NCI-H187 treated with DMSO at 0.1 percent for 48 hours (cell line): Measurements from ENCODE around the gene RBX1.
"Not testable (repeated sequence)": the region's sequence is repeated elsewhere in the genome, so short reads cannot be mapped to it uniquely, and the experiment has no call there.

Experiments
- DNase-seq: peaks from one replicate; lab custom pipeline; 2025; lab: John Stamatoyannopoulos, UW

Gene RBX1

DNA sequence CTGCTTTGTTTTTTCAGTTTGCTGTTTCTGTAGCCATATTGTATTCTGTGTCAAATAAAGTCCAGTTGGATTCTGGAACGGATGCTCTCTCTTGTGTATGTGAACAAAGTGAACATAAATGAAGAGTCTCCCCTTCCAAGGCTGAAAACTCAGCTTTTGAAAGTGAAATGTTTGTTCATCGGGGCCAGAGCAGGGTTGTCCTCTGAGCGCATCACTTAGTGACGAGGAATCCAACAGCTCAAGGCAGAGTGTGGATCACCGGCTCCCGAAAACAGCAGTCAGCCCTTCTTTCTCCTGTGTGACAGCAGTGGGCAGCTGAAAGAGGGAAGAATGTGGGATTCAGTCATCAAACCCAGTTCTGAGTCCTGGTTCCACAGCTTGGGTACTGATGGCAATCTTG lies 21.4 kb downstream of the RBX1 start:
- DNase-seq: no peak

DNA sequence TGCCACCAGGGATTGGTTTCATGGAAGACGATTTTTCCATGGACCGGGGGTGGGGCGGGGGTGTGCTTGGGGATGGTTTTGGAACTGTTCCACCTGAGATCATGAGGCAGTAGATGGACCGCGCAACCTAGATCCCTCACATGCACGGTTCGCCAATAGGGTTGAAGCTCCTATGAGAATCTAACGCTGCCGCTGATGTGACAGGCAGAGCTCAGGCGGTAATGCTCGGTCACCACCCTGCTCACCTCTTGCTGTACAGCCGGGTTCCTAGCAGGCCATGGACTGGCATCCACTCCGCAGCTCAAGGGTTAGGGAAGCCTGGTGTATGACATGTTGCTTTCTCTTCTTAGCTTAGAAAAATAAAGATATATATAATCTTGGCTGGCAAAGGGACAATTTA lies 22.0 kb downstream of the RBX1 start:
- DNase-seq: no peak

DNA sequence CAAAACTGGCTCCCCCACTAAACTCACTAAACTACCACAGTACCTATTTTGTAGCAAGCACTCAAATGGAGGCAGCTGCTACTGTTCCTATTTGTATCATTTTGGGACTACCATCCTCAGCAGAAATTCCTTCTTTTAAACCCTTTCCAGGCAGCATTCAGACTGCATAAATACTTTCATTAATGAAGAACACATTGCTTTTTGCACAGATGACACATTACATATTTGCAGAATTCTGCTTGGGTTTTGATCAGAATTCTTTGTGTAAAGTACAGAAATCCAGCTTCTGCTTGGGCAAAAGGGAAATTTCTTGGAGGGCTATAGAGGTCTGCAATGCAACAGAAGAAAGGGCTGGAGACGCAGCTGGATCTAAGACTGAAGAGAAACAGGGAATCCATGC lies 24.2 kb downstream of the RBX1 start:
- no peak for DNase-seq

DNA sequence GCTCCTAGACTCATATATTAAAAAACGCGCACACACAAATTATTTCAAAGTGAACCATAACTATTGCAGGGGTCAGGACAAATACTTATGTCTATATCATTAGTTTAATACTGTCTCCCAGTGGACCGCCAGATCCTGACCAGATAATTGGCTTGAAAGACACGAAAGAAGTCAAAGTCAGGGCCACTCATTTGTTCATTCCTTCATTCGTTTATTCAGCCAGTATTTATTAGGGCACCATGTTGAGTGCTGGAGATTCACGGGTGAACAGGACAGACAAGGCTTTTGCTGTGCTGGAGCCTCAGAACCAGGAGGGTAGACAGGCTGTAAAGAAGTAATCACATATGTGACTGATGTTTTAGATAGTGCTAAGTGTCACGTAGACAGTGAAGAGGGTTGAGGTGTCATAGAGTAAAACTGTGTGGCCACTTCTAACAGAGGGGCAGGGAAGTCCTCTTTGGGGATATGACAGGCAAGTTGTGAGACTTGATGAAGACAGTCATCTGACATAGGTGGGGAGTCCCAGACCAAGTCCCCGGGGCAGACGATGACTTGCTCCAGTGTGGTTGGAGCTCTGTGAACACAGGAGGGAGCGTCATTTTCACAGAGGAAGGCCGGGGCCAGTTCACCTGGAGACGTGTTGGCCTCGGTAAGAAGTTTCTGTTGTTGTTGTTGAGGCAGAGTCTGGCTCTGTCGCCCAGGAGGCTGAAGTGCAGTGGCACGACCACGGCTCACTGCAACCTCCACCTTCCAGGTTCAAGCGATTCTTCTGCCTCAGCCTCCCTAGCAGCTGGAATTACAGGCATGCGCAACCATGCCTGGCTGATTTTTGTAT lies 25.9 kb downstream of the RBX1 start:
- DNase-seq: no peak

DNA sequence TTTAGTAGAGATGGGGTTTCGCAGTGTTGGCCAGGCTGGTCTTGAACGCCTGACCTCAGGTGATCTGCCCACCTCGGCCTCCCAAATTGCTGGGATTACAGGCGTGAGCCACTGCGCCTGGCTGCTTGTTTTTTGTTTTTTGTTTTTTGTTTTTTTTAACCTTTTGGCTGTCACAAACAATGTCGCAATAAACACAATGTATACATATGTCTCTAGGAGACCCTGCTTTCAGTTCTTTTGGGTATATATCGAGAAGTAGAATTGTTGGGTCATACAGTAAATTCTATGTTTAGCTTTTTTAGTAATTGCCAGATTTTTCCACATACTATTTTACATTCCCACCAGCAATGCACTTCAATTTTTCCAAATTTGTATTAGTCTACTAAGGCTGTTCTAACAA lies 28.0 kb downstream of the RBX1 start:
- no peak for DNase-seq

DNA sequence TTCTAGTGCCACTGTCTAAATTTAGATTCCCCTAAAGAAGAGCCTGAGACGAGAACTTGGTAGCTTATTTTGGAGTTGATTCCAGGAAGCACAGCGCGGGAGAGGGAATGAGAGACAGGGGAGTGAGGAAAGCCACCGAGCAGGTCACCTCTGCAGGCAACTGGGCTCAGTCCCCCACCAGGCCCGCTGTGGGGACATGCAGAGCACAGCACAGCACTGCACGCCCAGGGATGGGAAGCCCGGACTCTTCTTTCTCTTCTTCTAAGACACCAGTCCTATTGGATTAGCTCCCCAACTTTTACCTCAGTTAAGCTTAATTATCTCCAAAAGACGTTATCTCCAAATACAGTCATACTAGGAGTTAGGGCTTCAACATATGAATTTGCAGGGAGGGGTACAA lies 28.7 kb downstream of the RBX1 start:
- DNase-seq: no peak

DNA sequence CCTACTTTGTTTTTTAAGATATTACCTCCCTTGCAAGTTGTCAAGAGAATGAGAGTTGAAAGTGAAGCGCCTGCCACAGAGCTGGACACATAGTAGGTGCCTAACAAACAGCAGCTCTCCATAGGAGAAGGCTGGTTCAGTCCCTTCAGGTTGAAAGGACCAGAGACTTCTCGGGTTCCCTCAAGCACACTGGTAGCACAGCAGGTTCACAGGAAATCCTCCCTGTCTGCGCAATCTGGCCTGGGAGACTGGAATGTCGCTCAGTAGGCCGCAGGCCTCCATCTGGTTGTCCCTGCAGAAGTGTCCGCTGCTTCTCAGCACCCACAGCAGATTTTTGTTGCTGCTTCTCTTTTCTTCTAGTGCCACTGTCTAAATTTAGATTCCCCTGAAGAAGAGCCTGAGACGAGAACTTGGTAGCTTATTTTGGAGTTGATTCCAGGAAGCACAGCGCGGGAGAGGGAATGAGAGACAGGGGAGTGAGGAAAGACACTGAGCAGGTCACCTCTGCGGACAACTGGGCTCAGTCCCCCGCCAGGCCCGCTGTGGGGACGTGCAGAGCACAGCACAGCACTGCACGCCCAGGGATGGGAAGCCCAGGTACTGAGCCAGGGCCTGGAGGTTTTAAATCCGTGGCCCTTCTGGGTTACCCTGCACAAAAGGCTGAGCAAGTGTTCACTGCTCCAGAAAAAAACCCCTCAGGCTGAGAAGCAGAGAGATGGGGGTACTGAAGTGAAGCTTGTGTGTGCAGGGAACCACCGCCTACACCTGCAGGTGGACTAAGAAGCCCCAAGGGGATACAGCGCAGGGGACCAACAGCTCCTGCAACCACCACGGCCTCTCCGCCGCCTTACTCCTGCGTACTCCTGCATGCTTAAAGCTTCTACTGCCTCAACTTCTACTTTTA lies 31.6 kb downstream of the RBX1 start:
- no peak for DNase-seq

DNA sequence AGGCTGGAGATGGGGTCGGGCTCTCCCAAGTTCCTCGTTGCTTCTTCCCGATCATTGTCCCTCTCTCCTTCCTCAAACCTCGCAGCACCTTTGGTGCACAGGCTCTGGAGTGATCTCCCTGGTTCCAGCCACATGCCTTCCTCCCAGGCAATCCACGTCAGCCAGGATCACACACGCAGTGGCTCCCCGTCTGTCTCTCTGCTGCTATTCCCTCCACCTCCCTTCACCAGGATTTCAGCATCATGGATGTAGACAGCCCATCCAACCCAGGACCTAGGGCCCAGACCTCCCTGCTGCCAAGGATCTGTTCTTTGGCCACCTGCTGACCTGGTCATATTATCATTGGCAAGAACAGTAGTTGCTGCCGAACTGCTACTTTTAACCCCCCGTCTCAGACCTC lies 40.1 kb downstream of the RBX1 start:
- no peak for DNase-seq

DNA sequence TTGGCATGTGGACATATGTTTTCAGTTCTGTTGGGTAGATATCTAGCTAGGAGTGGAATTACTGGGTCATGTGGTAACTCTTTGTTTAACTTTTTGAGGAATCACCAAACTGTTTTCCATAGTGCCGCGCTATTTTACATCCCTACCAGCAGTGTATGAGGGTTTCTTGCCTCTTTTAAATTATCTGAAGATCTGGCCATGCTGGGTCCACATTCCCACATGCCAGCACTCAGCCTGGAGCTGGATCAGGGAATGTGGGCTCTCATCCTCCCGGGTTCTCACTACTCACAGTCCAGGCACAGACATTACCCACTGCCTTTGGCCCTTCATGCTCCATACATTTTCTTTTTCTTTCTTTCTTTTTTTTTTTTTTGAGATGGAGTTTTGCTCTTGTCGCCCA lies 44.6 kb downstream of the RBX1 start:
- no peak for DNase-seq

DNA sequence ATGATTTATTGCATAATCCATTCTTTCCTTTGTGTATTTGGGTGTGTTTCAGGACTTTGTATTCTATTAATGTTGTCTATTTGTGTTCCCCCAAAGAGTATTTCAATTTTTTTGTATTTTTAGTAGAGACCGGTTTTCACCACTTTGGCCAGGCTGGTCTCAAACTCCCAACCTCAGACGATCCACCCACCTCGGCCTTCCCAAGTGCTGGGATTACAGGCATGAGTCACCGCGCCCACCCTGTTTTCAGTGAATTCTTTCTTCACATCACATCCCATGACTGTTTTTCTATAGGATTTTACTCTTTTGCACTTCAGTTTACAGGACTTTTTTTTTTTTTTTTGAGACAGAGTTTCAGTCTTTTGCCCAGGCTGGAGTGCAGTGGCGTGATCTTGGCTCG lies 46.3 kb downstream of the RBX1 start:
- DNase-seq: no peak

DNA sequence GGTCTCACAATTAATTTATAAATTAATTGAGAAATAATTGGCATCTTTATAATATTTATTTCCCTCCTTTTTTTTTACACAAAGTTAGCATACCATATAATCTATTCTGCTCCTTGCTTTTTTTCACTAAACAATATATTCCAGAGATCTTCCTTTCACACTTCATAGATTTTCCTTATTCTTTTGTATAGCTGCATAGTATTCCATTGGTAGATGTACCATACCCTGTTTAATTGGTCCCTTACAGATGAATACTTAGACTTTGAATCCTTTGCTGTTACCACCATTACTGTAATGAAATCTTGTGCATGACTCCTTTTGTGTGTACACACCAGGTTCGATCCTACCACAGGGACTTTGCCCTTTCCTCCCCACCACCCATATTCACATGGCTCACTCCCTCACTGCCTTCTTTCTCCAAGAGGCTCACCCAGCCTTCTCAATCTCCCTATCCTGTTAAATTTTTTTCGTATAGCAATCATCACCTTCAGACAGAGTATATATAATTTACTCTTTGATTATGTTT lies 48.9 kb downstream of the RBX1 start:
- no peak for DNase-seq

DNA sequence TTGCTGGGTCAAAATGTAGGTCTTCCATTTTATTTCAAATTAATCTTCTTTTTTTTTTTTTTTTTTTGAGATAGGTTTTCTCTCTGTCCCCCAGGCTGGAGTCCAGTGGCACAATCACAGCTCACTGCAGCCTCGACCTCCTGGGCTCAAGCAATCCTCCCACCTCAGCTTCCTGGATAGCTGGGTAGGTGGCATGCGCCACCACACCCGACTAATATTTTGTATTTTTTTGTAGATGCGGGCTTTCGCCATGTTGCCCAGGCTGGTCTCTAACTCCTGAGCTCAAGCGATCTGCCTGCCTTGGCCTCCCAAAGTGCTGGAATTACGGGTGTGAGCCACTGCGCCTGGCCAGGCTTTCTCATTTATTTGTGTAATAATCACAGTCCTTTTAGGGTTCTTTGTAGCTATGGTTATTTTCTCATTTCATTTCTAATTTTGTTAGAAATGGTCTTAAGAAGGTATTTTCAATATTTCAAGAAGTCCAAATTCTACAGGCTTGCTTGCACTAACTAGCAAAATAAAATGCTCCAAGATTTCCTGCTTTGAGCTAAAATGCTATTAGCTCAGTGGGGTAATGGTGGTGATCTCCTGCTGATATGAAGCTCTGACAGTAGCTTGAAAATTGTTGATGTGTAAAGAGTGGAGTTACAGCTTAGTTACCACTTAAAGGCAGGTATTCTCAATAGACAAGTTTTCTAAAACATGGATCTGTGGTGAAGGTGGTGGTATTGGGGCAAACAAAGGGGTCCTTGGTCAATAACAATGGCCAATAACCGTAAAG lies 50.0 kb downstream of the RBX1 start:
- no peak for DNase-seq

DNA sequence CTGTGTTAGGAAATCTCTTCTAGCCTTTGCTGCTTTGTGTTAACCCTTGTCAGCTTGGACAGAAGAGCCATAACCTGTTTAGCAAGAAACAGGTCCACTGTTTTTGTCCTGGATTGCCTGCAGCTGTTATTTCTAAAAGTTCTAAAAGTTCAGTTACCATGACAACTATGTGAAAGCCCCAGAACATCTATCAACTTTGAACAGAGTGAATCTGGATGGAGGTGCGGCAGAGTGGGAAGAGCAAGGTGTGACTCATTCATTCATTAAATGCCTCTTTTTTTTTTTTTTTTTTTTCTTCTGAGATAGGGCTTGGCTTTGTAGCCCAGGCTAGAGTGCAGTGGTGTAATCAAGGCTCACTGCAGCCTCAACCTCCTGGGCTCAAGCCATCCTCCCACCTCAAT lies 50.5 kb downstream of the RBX1 start:
- no peak for DNase-seq

DNA sequence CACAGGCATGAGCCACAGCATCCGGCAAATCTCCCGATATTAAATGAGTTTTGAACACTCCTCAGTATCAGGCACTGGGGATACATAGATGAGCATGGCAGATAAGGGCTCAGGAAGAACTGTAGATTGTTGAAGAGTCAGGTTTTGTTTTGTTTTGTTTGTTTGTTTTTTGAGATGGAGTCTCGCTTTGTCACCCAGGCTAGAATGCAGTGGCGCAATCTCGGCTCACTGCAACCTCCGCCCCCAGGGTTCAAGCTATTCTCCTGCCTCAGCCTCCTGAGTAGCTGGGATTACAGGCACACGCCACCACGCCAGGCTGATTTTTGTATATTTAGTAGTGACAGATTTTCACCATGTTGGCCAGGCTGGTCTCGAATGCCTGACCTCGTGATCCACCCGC lies 51.2 kb downstream of the RBX1 start:
- not testable (repeated sequence) for DNase-seq

DNA sequence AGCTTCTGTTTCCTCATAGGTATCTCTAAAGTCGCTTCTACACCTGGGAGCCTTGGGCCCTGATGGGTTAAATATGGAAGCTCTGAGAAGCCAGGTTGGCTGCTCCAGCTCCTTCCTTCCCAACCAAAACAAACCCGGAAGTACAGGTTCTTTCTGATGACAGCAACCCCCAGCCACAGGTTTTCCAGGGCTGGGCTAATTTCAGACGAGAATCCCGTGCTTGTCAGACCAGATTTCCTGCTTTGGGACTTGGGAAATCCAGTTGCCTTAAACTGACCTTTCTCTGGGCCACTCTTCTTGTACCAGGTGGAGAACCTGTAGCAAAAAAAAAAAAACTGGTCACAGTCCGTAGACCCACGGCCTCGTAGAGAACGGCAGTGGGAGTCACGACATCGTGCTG lies 51.9 kb downstream of the RBX1 start:
- no peak for DNase-seq

DNA sequence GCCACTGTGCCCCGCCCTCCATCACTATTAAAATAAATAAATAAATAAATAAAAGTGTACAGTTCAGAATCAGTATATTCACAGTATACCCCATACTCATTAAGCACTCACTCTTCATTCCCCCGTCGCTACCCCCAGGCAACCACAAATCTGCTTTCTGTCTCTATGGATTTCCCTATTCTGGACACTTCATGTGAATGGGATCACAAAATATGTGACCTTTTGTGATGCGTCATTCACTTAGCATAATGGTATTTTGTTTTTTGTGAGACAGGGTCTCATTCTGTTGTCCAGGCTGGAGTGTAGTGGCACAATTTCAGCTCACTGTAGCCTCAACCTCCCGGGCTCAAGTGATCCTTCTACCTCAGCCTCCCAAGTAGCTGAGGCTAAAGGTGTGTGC lies 52.8 kb downstream of the RBX1 start:
- DNase-seq: no peak

DNA sequence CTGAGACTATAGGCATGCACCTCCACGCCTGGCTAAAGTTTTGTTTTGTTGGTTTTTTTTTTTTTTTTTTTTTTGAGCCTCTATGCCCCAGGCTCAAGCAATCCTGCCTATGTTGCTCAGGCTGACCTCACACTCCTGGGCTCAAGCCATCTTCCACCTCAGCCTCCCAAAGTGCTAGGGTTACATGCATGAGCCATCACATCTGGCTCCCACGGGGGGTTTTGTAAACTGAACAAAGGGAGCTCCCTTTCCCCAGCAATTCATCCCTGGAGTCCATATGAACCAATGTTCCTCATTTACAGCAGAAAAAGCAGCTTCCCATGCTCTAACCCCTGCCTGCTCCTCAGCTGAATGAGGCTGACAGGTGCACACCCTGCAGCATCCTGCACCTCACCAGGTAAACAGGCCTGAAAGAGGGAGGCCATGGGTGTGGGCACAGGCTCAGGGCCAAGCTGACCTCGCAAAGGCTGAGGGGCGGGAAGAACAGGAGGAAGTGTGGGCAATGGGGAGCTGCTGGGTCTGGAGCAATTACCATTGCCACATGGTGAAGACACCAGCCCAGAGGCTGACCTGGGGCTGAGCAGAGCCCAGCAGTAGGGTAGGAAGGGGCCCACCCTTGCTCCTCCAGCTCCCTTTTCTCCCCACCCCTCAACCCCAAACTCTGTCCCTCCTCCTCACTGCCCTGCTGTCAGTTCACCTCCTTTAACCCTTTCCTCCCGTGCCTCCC lies 58.2 kb downstream of the RBX1 start:
- DNase-seq: no peak

DNA sequence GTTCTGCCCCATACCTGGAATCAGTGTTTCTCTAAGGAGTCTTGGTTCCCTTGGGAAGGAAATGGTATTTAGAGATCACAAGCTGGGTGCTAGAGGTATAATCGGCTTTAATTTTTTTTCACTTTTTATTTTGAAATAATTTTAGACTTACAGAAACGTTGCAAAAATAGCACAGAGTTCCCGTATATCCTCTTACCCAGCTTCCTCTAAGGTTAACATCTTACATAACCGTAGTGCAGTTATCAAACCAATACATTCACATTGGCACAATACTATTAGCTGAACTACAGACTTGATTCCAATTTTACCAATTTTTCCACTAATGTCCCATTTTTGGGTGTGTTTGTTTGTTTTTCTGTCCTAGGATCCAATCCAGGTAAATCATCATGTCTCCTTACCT lies 63.8 kb downstream of the RBX1 start:
- no peak for DNase-seq

DNA sequence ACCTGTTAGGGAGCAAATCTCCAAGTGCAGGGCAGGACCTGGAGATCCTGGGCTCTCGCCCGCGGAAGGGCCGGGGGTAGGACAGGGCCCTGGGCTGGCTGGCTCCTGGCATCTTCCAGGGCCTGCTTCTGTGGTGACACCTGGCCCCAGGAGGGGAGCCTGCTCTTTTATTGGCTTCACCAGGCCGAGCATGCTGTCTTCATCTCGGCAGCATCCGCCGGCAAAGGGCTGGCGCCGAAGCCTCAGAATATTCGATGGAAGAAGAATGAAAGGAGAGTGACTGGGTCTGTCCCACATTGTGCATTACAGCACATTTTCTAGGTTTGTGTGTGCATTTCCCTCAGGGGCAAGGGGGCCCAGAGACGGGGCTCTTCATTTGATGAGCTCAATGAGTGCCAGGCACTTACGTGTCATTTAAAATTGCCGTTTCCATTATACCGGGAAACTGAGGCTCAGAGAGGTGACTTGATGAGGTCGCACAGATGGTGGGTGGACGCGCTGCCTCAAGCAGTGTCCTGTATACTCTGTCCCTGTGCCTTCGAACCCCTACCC lies 70.0 kb downstream of the RBX1 start:
- no peak for DNase-seq

DNA sequence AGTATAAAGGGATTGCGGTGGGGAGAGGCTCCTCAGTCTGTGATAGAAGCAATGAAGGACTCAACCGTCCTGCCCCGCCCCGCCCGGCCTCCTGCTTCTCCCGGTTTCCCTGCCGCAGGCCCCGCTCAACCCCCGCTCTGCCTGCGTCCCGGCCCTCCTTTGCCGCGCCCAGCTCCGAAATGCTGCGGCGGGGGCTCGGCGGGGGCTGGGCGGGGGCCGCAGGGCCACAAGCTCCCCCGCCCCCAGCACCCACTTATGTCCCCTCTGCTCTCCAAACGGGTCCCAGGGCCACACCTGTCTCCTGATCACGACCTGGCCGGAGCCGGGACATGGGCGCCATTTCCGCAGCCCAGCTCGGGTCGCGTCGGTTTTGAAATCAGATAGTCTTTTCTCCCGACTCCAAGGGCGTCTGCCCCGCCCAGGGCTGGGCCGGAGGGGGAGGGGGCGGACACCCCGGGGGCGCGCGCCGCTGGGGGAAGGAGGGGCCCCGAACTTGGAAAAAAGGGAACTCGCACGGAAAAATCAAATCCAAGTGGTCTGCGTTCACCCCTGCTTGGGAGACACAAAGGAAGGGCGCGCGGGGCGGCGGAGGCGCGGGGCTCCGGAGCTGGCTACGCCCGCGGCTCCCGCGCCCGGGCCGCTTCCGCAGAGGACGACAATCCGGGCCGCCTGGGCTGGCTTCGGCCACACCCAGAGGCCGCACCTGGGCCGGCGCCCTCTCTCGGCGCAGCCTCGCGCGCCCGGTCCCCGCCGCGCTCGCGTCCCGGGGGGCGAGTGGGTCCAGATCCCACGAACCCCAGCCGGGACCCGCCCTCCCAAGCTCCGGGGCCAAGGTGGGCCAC lies 70.7 kb downstream of the RBX1 start:
- DNase-seq: no peak
